HG03039 (cell line): ENCODE measurements around the gene ALG14.
"Not testable (repeated sequence)": the region's sequence is repeated elsewhere in the genome, so short reads cannot be mapped to it uniquely, and the experiment has no call there.

ENCODE experiments used
- ATAC-seq: cut with Tn5 transposase; IDR thresholded peaks from one replicate; pipeline ENCODE4 v1.9.1; 2021; ENCODE audit warnings: mild to moderate bottlenecking, moderate library complexity; ENCODE audit not compliant: unreplicated experiment

The ALG14 gene

GRCh38 chr1:95013950-95014574 is 58.7 kb downstream of the ALG14 start:
- ATAC-seq, result no peak

GRCh38 chr1:95012389-95012788 is 60.4 kb downstream of the ALG14 start:
- ATAC-seq, result no peak

DNA sequence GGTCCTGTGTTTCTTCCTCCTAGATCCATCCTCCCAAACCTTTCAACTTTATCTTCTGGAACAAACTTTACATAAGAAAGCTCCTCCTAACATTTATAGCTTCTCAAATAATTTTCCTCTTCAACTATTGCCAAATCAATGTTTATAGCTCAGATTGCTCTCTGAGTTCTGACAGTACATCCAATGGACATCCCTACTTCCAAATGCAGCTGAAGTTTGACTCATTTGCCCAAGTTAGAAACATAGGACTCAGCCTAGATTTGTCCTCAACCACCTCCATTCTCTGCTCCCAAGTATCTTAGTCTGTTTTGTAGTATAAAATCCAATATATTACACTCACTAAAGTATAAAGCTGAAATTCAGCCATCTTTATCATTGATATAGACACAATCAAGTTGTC is 62.6 kb downstream of the ALG14 start:
- no peak for ATAC-seq

DNA sequence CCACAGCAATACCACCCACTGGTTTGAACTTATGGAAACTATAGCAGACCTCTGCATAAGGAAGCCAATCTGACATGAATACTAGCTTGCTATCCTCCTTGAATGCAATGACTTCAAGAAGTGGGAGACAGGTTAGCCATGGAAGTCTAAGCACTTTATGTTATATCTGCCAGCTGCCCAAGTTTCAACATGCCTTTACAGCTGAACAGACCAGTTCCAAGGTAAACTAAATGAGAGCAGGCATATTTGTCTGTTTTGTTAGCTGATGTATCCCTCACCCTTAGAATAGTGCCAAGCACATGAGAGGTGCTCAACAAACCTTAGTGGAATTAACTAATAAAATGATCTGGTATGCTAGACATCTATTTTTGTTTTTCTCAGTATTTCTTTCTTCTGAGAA is 65.1 kb downstream of the ALG14 start:
- no peak for ATAC-seq

DNA sequence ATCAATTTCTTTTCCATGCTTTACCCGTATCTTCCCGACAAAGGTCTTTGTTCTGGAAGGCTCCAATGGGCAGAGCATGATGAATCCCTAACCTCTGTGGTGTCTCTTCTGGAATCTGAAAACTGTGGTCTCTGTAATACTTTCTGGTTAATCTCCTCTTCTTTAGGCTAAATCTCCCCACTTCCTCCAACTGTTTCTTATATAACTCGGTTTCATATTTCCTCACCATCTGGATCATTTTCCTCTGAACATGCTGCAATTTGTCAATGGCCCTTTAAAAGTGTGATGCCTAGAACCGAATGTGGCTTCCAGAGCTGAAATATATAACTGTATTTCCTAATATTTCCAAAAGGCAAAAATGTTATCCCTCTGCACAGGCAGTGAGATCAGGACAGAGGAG is 66.1 kb downstream of the ALG14 start:
- ATAC-seq, result no peak

GRCh38 chr1:95005584-95005983 is 67.2 kb downstream of the ALG14 start:
- no peak for ATAC-seq

DNA sequence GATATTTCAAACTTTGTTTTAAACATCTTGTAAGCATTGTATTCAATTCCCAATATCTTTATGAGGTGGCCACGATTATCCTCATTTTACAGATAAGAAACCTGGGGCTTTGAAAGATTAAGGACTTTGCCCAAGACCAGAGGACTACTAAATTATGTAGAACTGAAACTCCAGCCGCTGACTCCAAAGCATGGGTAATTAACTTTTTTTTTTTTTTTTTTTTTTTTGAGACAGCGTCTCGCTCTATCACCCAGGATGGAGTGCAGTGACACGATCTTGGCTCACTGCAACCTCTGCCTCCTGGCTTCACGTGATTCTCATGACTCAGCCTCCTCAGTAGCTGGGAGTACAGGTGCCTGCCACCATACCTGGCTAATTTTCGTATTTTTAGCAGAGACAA is 68.7 kb downstream of the ALG14 start:
- no peak for ATAC-seq

GRCh38 chr1:95003433-95003738 is 69.4 kb downstream of the ALG14 start:
- no peak for ATAC-seq

DNA sequence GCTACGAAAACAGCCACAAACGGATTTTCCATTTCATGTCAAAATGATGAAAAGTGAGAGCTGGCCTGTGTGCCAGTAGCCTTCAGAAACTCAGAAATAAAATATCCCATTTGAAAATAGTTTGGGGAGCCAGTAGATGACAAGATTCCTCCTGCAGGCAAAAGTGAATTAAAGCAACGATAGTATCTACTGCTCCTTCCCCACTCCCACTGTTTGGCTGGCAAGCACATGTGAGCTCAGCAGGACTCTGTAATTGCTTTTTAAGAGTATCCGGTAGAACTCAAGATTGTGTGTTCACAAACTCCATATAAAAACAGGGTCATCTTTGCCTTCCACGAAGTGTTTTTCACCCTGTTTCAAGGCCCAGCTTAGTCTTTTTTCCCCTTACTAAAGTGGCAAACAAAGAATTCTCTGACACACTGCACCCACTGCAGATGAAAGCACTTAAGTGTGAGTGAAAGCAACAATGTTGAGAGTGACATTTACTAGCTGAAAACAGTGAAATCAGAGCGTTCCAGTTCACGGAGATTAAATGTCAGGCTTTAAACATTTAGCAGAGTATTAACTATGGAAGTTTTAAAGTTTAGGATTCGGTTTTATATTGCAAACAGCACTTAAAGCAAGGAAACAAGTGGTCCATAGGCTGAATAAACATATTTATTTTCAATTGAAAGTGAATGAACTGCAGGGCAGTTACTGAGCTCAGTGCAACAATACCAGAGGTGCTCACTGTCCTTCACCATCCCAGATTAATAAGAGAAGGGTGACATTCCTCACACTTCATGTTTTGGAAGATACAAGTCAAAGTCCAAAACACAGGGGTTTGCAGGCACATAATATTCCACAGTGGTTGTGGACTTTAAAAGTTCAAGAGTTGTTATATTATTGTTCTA is 70.0 kb downstream of the ALG14 start:
- ATAC-seq, result no peak

DNA sequence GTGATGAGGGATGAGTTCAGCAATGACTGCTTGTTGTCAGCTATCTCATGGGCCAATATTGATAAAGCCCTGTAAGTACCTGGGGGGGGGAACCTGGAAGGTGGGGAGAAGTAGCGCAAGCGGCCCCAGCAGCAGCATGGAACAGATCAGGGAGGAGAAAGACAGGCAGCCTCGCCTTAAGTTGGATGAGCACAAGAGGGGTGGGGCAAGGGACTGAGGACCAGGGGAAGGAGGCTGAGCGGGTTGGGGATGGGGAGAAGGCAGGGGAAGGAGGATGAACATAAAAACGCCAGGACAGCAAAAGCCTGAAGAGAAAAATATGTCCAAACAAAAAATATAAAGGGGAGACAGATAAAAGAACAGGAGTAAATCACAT is 70.6 kb downstream of the ALG14 start:
- no peak for ATAC-seq

GRCh38 chr1:94999456-95000131 is 73.2 kb downstream of the ALG14 start:
- ATAC-seq, result no peak

DNA sequence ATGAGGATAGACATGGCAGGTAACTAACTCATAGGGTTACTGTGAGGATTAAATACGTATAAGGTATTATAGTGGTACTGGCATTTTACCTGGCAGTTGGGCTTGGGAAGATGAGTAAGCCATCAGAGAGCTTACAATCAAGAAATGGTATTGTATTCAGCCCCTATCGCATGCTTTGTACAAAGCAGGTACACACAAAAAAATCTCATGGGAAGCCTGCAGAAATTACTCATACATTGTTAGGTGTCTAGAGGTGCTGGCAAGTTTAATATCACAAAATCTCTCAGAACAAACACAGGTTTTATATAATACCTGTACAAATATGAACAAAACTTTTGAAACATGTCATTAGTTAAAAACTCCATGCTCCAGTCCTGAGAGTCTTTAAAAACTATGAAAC is 74.0 kb downstream of the ALG14 start:
- ATAC-seq, result no peak

- no peak for ATAC-seq
These were observed 74.6 kb downstream of the ALG14 start for GRCh38 chr1:94998114-94998513.

DNA sequence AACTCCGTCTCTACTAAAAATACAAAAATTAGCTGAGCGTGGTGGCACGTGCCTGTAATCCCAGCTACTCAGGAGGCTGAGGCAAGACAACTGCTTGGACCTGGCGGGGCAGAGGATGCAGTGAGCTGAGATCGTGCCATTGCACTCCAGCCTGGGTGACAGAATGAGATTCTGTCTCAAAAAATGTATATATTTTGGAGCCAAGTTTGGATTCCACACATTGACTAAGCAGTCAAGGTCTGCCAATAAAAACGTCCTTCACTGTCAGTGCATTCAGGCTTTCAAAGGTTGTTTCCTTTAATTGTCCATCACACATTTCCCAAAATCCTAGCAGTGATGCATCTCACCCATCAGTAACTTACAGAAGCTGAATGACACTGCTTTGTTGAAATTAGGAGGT is 77.2 kb downstream of the ALG14 start:
- not testable (repeated sequence) for ATAC-seq

DNA sequence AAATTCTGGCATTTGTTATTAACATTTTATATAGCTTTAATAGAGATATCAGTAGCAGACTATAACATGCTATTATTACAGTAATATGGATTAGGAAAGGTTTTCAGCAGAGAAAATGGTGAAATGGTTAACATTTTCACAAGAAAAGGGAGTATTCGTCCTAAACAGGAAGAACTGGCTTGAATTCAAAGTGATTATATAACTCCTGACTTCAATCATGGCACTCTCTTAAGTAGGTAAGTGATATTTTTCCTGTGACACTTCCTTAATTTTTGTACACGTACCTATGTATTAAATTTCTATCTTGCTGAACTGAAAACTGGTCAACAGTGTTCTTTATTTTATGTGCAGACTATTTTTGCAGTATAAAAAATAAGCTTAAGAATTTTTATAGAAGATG is 77.9 kb downstream of the ALG14 start:
- ATAC-seq, result no peak

- ATAC-seq, result no peak
These were observed 78.7 kb downstream of the ALG14 start for GRCh38 chr1:94993931-94994645.

- ATAC-seq, result no peak
These were observed 79.7 kb downstream of the ALG14 start for GRCh38 chr1:94992863-94993563.

- no peak for ATAC-seq
These were observed 80.6 kb downstream of the ALG14 start for GRCh38 chr1:94992161-94992560.

DNA sequence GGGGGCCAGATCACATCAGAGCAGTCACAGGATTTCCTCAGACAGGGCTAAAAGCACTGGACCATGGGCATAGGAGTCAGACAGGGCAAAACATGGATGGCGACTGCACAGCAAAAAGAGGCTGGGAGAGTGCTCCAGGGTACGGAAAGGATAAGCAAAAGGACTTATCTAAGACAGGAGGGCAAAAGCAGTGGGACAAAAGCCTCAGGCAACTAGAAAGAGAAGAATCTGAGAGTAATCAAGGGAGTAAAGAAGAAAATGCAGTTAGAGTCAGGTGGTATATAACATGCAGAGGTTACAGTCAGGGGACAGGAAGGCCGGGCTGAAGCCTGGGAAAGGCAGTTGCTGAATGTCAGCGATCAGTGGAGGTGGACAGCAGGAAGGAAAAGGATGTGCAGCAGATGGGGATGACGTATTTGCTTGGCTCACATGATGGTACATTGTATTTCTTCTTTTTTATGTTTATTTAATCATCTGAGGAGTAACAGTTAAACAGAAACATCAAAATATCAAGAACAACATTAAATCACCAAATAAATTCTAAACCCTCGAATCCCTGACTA is 82.8 kb downstream of the ALG14 start:
- no peak for ATAC-seq

GRCh38 chr1:94989398-94989797 is 83.4 kb downstream of the ALG14 start:
- no peak for ATAC-seq

DNA sequence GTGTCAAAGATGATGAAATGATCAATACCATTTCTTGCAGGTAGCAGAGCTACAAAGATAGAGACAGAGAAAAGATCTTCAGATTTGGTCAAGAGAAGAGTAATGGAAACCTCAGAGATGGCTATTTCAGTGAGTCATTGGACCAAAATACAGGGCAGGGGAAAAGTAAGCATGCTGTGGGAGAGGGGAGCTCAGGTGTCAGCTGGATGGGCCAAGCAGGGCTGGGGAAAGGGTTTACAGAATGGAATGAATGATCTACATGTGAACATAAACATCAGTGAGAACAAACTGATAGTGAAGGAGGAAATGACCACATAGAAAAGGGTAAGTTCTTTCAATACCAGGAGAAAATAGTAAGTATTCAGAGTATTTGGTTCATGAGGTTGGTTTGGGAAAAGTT is 84.4 kb downstream of the ALG14 start:
- no peak for ATAC-seq
